Sigmoid colon (tissue), 7 donors: ENCODE results near the gene UQCC2. TPM values are rescaled to one million over a fixed set of nuclear protein-coding genes. Genes with fewer than 3 reads are reported as not detected.

Source experiments
- DNase-seq: peaks from one replicate; pipeline ENCODE4 v3.0.0-alpha.2; 2019
- H3K27ac ChIP-seq, 4 donors: fragments of 200-600 bp; sonication (generic); one replicate each; pipeline ENCODE4 v1.5.1; 2016 to 2019; ENCODE audit warnings: mild to moderate bottlenecking in 1 of 4
- H3K27me3 ChIP-seq, 3 donors: fragments of 200-600 bp; sonication (generic); one replicate each; pipeline ENCODE4 v1.5.1; 2019; ENCODE audit warnings: mild to moderate bottlenecking in 1 of 3
- H3K36me3 ChIP-seq, 4 donors: fragments of 200-600 bp; sonication (generic); one replicate each; pipeline ENCODE4 v1.5.1; 2016 to 2019
- H3K4me1 ChIP-seq, 4 donors: fragments of 200-600 bp; sonication (generic); one replicate each; pipeline ENCODE4 v1.5.1; 2017 to 2019
- H3K4me3 ChIP-seq, 4 donors: fragments of 200-600 bp; sonication (generic); one replicate each; pipeline ENCODE4 v1.5.1; 2017 to 2019; ENCODE audit warnings: mild to moderate bottlenecking in 2 of 4, moderate library complexity in 1 of 4
- H3K9me3 ChIP-seq, 4 donors: fragments of 200-600 bp in 3 of 4; sonication (generic) in 3 of 4; one replicate each; pipeline versions ENCODE4 v1.5.1 to v1.6.1; 2013 to 2019
- EP300 ChIP-seq, 4 donors: sonication (generic); formaldehyde crosslinking; IDR thresholded peaks; one replicate each; pipeline ENCODE4 v1.6.1; 2017; ENCODE audit warnings: antibody characterized with exemption in 4 of 4
- POLR2A ChIP-seq, 2 donors: fragments of 450-650 bp; IDR thresholded peaks; one replicate each; pipeline ENCODE4 v1.6.1; 2016; ENCODE audit warnings: antibody characterized with exemption in 2 of 2, mild to moderate bottlenecking in 2 of 2, moderate library complexity in 2 of 2
- POLR2AphosphoS5 ChIP-seq, 4 donors: sonication (generic); formaldehyde crosslinking; IDR thresholded peaks; one replicate each; pipeline ENCODE4 v1.6.1; 2017; ENCODE audit warnings: antibody characterized with exemption in 4 of 4
- WGBS, 2 donors: extraction: QIAGEN DNeasy Blood & Tissue Kit; methylation state at CpG; one replicate each; pipeline ENCODE4 v1.1.7; 2013; 5-methylcytosine and 5-hydroxymethylcytosine counted together
- intact Hi-C: fragments of 100-400 bp; cut with DNase I; formaldehyde crosslinking; loops from one replicate; pipeline ENCODE4 v1.15.1; 2023
- polyA plus RNA-seq, 3 donors: library from polyadenylated mRNA; stranded (reverse); fragments of 200-250 nt; gene quantifications; one replicate each; pipeline ENCODE4 v1.2.3, GENCODE V29; 2013
- total RNA-seq, 4 donors: library from RNA; depleted of rRNA; stranded (reverse); fragments of >200 nt; gene quantifications; one replicate each; pipeline ENCODE4 v1.1.0, GENCODE V29; 2016
- TF ChIP-seq, protein P1 (sequence below), 4 experiments: fragments of 450-650 bp in 3 of 4; fragments of 200-600 bp in 1 of 4; IDR thresholded peaks; one replicate each; pipeline ENCODE4 v1.5.1; 2016 to 2019; ENCODE audit warnings: antibody characterized with exemption in 4 of 4, mild to moderate bottlenecking in 3 of 4, moderate library complexity in 2 of 4
- donor health status: healthy with polysubstance abuse.
- donor health status: Bipolar disorder and iron deficiency.
- donor health status: healthy.

The UQCC2 gene
- total and polyA plus RNA-seq, 7 donors = 9.5 to 90.9 (median 34.9) TPM

GRCh38 chr6:33718713-33719112 lies 7.2 kb upstream of the UQCC2 start:
- Histone ChIP-seq H3K4me3 (no peak overlapping the region), H3K27ac (peak overlapping the region in 3 of 4 donors; percentile 67 to 74 (median 73)), H3K4me1 (peaks cover 0 to 31% (median 21%) of the 10 kb centered on the region in 4 donors), H3K9me3 (no peaks in the 10 kb centered on the region), H3K27me3 (no peaks in the 10 kb centered on the region), H3K36me3 (peaks cover 0 to 6% (median 2%) of the 10 kb centered on the region in 4 donors)
- intact Hi-C loops = loop anchor here (2.0 kb wide), 1 partner anchor 28 kb away; the partner anchor contains the start of gene IP6K3
- TF ChIP-seq, protein P1, sequence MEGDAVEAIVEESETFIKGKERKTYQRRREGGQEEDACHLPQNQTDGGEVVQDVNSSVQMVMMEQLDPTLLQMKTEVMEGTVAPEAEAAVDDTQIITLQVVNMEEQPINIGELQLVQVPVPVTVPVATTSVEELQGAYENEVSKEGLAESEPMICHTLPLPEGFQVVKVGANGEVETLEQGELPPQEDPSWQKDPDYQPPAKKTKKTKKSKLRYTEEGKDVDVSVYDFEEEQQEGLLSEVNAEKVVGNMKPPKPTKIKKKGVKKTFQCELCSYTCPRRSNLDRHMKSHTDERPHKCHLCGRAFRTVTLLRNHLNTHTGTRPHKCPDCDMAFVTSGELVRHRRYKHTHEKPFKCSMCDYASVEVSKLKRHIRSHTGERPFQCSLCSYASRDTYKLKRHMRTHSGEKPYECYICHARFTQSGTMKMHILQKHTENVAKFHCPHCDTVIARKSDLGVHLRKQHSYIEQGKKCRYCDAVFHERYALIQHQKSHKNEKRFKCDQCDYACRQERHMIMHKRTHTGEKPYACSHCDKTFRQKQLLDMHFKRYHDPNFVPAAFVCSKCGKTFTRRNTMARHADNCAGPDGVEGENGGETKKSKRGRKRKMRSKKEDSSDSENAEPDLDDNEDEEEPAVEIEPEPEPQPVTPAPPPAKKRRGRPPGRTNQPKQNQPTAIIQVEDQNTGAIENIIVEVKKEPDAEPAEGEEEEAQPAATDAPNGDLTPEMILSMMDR (IDR thresholded peaks at IDR 0.05) = no peak
- TF ChIP-seq POLR2AphosphoS5 (IDR thresholded peaks at IDR 0.05) = no peak
- no peak for TF ChIP-seq EP300 (IDR thresholded peaks at IDR 0.05)
- TF ChIP-seq POLR2A (IDR thresholded peaks at IDR 0.05) = no peak
- 96 to 97% methylated on average over 2 of the region's 2 CpGs for WGBS, 2 donors
- DNase-seq = no peak

GRCh38 chr6:33717934-33718455 lies 6.5 kb upstream of the UQCC2 start:
- 55 to 66% methylated on average over 6 of the region's 6 CpGs for WGBS, 2 donors
- Histone ChIP-seq H3K36me3 (peaks cover 0 to 6% (median under 1%) of the 10 kb centered on the region in 4 donors), H3K4me3 (no peak overlapping the region), H3K4me1 (peaks cover 0 to 28% (median 18%) of the 10 kb centered on the region in 4 donors), H3K9me3 (no peaks in the 10 kb centered on the region), H3K27me3 (no peaks in the 10 kb centered on the region), H3K27ac (peak overlapping the region in 3 of 4 donors; percentile 67 to 74 (median 73))
- DNase-seq = peak; percentile 79
- no peak for TF ChIP-seq POLR2A (IDR thresholded peaks at IDR 0.05)
- TF ChIP-seq, protein P1 (IDR thresholded peaks at IDR 0.05) = no peak
- no peak for TF ChIP-seq EP300 (IDR thresholded peaks at IDR 0.05)
- no peak for TF ChIP-seq POLR2AphosphoS5 (IDR thresholded peaks at IDR 0.05)
- intact Hi-C loops = loop anchor here (2.0 kb wide), 1 partner anchor 29 kb away; the partner anchor contains the start of gene IP6K3

DNA sequence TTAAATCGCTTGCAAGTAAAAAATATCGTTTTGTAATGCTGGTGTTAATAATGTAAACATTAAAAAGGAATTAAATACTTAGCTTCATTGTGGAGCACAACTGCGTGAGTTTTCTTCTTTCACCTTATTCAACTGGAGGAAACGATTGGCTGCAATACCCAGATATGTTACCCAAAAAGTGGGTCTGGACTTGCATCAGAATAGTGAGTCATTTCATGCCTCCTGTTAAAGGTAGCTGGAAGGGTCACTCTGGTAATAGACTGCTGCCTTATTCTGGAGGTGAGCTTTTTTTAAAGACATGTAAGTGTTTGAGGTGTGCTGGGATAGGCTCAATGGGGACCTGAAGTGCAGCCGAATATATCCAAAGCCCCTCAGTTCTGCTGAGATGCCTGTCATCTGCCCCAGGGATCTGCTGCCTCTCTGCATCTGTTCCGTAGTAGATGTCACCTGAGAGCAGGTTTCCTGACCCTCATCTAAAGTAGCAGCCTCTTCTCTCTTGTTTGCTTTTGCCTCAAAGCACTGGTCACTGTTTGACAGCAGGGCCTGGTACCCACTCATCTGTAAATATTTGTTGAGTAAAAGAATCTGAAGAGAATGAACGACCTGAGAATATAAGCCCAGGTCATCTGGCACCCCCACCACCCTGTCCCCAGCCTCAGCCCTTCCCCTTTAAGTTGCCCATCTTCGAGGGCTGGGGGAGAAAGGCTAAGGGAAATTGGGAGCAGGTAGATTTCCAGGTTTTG lies 5.6 kb upstream of the UQCC2 start:
- H3K36me3 ChIP-seq = no peaks in the 10 kb centered on the region
- WGBS, 2 donors = 80 to 85% methylated on average over 8 of the region's 8 CpGs
- peak overlapping the region in 3 of 4 donors; percentile 67 to 74 (median 73) for H3K27ac ChIP-seq
- no peak for DNase-seq
- TF ChIP-seq POLR2A (IDR thresholded peaks at IDR 0.05) (no peak), EP300 (IDR thresholded peaks at IDR 0.05) (no peak), POLR2AphosphoS5 (IDR thresholded peaks at IDR 0.05) (no peak)
- TF ChIP-seq, protein P1 (IDR thresholded peaks at IDR 0.05) = no peak
- no peak overlapping the region for H3K4me3 ChIP-seq
- no peaks in the 10 kb centered on the region for H3K9me3 ChIP-seq
- intact Hi-C loops = no loop called here
- peaks cover 0 to 29% (median 19%) of the 10 kb centered on the region in 4 donors for H3K4me1 ChIP-seq
- H3K27me3 ChIP-seq = no peaks in the 10 kb centered on the region

- DNase-seq = no peak
- Histone ChIP-seq H3K4me1 (peaks cover 0 to 34% (median 21%) of the 10 kb centered on the region in 4 donors), H3K27ac (no peak overlapping the region), H3K36me3 (no peaks in the 10 kb centered on the region), H3K9me3 (no peaks in the 10 kb centered on the region), H3K27me3 (no peaks in the 10 kb centered on the region), H3K4me3 (no peak overlapping the region)
- TF ChIP-seq EP300 (IDR thresholded peaks at IDR 0.05) (no peak), POLR2A (IDR thresholded peaks at IDR 0.05) (no peak), POLR2AphosphoS5 (IDR thresholded peaks at IDR 0.05) (no peak)
- TF ChIP-seq, protein P1 (IDR thresholded peaks at IDR 0.05) = no peak
- WGBS, 2 donors = 34 to 77% methylated on average over 7 of the region's 7 CpGs
- intact Hi-C loops = no loop called here
Observed at GRCh38 chr6:33716379-33716778, 4.9 kb upstream of the UQCC2 start.
